Measurements from ENCODE around the gene TPD52L1. TPM values are rescaled to one million over a fixed set of nuclear protein-coding genes. Genes with fewer than 3 reads are reported as not detected.

Gene TPD52L1
- total RNA-seq, 2 experiments from 2014 or later = not detected

DNA sequence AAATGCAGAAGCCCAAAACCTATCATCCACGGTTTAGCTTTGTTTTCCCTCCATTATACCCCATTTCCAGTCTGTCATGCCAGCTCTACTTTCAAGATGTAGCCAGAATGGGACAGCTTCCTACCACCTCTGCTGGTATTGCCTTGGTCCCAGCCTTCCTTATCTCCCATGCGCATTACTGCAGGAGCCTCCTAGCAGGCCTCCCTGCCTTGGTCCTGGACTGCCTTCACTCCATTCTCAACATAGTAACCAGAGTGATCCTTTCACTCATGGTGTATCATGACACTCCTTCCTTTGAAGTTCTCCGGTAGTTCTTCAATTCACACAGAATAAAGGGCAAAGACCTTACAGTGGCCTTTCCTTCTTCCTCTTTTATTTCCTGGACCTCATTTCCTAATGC, 15.9 kb downstream of the TPD52L1 start:
- ChIA-PET CTCF (no interaction called here), POLR2A (no interaction called here)
- peaks cover 10% of the 10 kb centered on the region for H3K27me3 Mint-ChIP-seq

DNA sequence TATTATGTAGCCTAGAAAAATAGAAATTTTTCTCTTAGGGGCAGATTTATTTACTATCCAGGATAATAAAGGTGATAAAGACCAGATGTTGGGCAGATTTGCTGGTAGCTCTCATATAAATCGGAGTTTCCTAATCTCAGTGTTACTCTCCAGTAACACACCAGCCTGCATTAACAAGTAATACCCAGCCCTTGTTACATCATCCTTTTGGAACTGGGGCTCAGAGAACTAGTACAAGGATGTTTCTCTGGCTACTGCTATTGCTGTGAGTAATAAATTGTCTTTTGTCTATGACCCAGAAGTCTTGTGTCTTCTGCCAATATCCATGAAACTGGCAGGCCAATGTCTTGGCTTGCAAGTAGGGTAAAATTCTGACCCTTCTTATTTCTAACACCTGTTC, 16.8 kb downstream of the TPD52L1 start:
- no peak overlapping the region for H3K27ac Mint-ChIP-seq
- no peaks in the 10 kb centered on the region for H3K9me3 Mint-ChIP-seq
- H3K4me1 Mint-ChIP-seq = no peaks in the 10 kb centered on the region
- no peaks in the 10 kb centered on the region for H3K36me3 Mint-ChIP-seq (ENCODE audit: low read depth)
- ChIA-PET CTCF (interaction anchor here (1.2 kb wide), 1 partner anchor 17 kb away, joined by 3 read pairs; the partner anchor contains the start of gene TPD52L1), POLR2A (no interaction called here)
- H3K27me3 Mint-ChIP-seq = peaks cover 7% of the 10 kb centered on the region
- H3K4me3 Mint-ChIP-seq = no peak overlapping the region
- DNase-seq = no peak

More for the DNA sequence above, 15.9 kb downstream of the TPD52L1 start:
- H3K27ac Mint-ChIP-seq = no peak overlapping the region
- no peaks in the 10 kb centered on the region for H3K9me3 Mint-ChIP-seq
- no peak overlapping the region for H3K4me3 Mint-ChIP-seq
- H3K36me3 Mint-ChIP-seq (ENCODE audit: low read depth) = no peaks in the 10 kb centered on the region
- no peaks in the 10 kb centered on the region for H3K4me1 Mint-ChIP-seq
- DNase-seq = no peak

DNA sequence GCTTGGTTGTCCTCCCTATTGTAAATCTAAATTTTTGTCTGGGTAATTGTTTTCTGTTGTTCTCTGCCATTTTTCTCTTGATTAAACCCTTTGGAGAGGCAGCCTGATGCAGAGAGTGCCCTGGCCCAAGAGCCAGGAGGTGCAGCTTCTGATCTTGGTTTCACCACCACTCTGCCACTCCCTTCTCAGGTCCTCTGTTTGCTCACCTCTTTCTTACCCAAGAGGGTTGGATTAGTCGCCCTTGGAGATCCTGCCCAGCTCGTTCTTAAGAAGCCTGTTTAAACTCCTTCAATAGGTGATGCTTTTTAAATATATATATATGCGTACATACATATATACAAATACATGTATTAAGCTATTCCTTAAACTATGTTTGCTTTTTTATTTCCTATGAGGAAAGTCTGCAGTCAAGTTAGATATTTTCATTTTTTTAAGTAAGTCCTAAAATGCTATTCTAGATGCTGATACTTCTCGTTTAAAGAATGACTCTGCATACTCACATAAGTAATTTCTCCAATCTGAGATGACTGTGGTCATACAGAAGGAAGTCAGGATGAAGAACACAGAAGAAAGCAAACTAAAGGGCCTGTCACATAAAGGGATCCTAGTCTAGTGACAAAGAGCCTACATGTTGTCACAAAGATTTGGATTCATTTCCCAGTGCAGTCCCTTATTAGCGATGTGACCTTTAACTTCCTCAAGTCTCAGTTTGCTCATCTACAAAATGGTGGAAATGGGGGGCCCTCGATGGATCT, 19.9 kb downstream of the TPD52L1 start:
- no peak overlapping the region for H3K4me3 Mint-ChIP-seq

DNA sequence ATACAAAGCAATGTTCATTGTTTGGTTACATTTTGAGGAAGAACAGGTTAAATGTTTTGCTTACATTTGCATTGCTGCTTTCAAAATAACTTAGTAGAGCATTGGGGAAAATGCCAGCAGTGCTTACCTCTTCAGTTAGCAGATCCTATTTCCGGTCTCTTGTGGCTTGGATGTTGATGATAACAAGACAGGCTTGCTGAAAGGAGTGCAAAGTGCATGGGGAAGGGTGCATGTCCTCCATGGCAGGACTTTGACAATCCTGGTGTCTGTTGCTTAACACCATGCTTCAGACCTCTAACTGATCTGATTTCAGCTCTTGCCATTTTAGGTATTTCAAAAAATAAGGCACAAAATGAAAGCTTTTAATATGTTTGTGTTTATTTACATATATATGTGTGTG, 21.1 kb downstream of the TPD52L1 start:
- POLR2A ChIA-PET = no interaction called here
- CTCF ChIA-PET = interaction anchor here (1.2 to 1.9 kb wide), 3 partner anchors 18 to 320 kb away, joined by 3 to 12 read pairs (median 4); no protein-coding TSS in a partner anchor
- Mint-ChIP-seq H3K4me3 (no peak overlapping the region), H3K36me3 (ENCODE audit: low read depth) (no peaks in the 10 kb centered on the region), H3K9me3 (no peaks in the 10 kb centered on the region), H3K27ac (no peak overlapping the region), H3K4me1 (no peaks in the 10 kb centered on the region), H3K27me3 (peaks cover 13% of the 10 kb centered on the region)
- no peak for DNase-seq

More for the DNA sequence above, 19.9 kb downstream of the TPD52L1 start:
- Mint-ChIP-seq H3K9me3 (no peaks in the 10 kb centered on the region), H3K4me1 (no peaks in the 10 kb centered on the region), H3K27ac (no peak overlapping the region), H3K36me3 (ENCODE audit: low read depth) (no peaks in the 10 kb centered on the region), H3K27me3 (peaks cover 14% of the 10 kb centered on the region)
- ChIA-PET CTCF (no interaction called here), POLR2A (interaction anchor here (0.6 kb wide), 1 partner anchor 168 kb away, joined by 3 read pairs; no protein-coding TSS in a partner anchor)
- DNase-seq = no peak

DNA sequence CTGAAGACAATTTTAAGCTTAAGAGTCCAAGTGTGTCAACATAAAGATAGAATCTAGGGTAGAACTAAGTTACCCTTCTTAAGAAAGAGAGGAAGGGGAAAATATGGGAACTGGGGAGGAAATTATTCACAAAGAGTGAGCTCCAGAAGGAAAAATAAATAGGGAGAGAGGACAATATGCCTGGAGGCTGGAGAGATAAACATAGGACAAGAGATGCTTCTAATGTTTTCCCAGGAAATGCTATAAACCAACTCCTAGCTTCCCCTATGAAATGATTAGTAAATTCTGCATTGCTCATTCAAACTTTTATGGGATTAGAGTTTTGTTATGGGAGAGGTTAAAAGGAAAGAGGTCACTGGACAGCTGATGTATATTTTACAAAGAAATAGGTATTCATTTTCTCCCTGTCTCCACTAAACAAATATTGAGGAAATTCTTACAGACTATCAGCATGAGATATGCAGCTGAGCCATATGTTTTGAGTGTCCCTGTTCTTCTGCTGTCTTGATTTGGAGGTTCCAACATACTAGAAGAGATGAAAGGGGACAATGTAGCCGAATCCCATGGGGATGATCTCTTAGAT, 22.0 kb downstream of the TPD52L1 start:
- H3K4me3 Mint-ChIP-seq = no peak overlapping the region

DNA sequence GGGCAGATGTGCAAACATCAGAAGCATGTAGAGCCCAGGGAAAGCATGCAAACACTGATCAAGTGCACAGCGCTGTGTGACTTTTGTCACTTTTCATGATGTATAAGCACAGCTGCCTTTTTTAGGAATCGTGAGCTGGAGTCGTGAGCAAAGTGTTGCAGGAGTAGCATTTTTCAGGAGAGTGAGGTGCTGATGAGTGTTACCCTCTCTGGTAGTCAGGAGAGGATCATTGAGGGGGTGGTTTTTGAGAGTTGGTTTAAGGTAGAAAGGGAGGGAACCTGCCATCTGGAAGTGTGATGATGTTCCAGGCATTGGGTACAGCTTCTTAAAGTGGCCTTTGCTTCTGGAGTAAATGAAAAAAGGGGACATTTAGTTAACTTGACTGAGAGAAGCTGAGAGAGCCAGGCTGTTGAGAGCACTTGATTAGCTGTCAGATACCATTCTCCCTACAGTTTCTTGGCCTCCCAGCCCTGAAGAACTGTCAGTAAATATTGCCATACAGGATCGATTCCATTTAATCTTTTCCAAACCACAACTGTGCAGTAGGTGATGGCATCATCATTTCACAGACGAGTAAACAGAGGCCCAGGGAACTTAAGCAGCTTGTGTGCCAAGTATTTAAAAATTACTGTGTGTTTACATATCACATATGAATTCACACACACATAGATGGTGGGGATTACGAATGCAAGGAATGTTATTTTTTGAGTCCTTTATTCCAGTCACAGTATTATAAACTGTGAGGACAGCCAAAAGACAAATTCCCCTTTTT, 28.9 kb downstream of the TPD52L1 start:
- ChIA-PET POLR2A (no interaction called here), CTCF (interaction anchor here (1.3 kb wide), 1 partner anchor 29 kb away, joined by 3 read pairs; the partner anchor contains the start of gene TPD52L1)
- H3K9me3 Mint-ChIP-seq = no peaks in the 10 kb centered on the region
- no peaks in the 10 kb centered on the region for H3K36me3 Mint-ChIP-seq (ENCODE audit: low read depth)
- DNase-seq = no peak
- no peak overlapping the region for H3K27ac Mint-ChIP-seq
- peaks cover 11% of the 10 kb centered on the region for H3K27me3 Mint-ChIP-seq
- no peaks in the 10 kb centered on the region for H3K4me1 Mint-ChIP-seq
- no peak overlapping the region for H3K4me3 Mint-ChIP-seq

More for the DNA sequence above, 22.0 kb downstream of the TPD52L1 start:
- ChIA-PET CTCF (interaction anchor here (1.2 to 1.9 kb wide), 3 partner anchors 17 to 321 kb away, joined by 3 to 12 read pairs (median 4); no protein-coding TSS in a partner anchor), POLR2A (no interaction called here)
- peaks cover 14% of the 10 kb centered on the region for H3K27me3 Mint-ChIP-seq
- H3K36me3 Mint-ChIP-seq (ENCODE audit: low read depth) = no peaks in the 10 kb centered on the region
- no peaks in the 10 kb centered on the region for H3K4me1 Mint-ChIP-seq
- no peak for DNase-seq
- no peak overlapping the region for H3K27ac Mint-ChIP-seq
- H3K9me3 Mint-ChIP-seq = no peaks in the 10 kb centered on the region

DNA sequence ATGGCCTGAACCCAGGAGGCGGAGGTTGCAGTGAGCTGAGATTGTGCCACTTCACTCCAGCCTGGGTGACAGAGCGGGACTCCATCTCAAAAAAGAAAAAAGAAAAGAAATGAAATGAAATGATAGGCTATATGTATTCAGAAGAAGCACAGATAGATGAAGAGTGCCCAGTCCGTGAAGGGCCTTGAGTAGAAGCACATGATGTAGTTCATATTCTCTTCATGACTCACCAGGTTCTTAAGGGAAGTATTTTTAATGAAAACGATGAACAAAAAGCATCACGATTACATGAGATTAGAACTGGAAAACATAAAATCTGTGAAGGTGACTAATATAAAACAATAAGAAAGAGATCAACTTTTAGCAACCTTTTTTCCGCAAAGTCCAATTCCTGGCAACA, 29.8 kb downstream of the TPD52L1 start:
- H3K4me3 Mint-ChIP-seq = no peak overlapping the region
- no peak for DNase-seq
- H3K27ac Mint-ChIP-seq = no peak overlapping the region
- H3K4me1 Mint-ChIP-seq = no peaks in the 10 kb centered on the region
- CTCF ChIA-PET = no interaction called here
- POLR2A ChIA-PET = no interaction called here
- H3K36me3 Mint-ChIP-seq (ENCODE audit: low read depth) = no peaks in the 10 kb centered on the region
- H3K27me3 Mint-ChIP-seq = peaks cover 11% of the 10 kb centered on the region
- H3K9me3 Mint-ChIP-seq = no peaks in the 10 kb centered on the region

DNA sequence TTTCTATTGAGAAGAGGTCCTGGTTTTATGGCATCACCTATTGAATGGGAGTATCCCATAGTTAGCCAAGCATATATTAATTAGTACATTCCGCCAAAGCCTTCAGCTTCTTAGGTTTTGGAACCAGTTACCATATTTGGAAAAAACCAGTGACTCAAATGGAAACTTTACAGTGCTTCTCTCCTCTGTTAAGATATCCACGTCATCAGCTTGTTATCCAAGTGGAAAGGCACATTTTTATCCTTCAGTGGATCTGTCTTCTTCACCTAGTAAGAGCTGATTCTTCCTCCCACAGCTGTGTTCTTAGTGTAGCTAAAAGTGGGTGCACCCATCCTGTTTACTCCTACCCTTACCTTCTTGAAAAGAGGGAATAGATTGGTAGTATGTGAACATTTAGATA, 34.5 kb downstream of the TPD52L1 start:
- Mint-ChIP-seq H3K36me3 (ENCODE audit: low read depth) (no peaks in the 10 kb centered on the region), H3K27ac (no peak overlapping the region), H3K27me3 (no peaks in the 10 kb centered on the region), H3K4me3 (no peak overlapping the region), H3K4me1 (peaks cover 6% of the 10 kb centered on the region), H3K9me3 (no peaks in the 10 kb centered on the region)
- no peak for DNase-seq
- ChIA-PET CTCF (no interaction called here), POLR2A (no interaction called here)

DNA sequence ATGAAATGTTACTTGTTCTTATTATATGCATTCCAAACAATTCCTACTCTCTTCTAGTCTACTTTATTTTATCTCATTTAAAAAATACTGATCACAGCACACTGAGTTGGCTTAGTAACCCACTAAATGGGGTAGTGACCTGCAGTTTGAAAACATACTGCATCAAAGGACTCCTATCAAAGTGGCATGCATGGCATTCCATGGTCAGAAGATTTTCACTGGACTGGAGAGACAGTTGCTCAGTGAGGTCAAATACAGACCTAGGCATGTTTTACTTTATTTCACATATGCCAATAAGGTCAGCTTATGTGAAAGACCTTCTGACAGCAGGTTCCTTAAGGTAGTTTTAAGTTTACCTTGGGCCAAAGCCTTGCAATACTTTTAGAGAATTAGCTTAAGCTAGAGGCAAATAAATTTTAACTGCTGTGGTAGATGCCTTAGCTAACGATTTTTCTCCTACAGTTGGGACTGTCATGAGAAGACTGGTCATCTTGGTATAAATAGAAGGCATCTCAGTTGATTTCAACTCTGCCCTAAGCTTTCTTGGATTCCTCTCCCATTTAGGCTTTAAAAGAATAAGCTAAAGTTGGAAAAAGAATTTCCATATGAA, 35.1 kb downstream of the TPD52L1 start:
- H3K9me3 Mint-ChIP-seq = no peaks in the 10 kb centered on the region
- POLR2A ChIA-PET = no interaction called here
- H3K4me3 Mint-ChIP-seq = no peak overlapping the region

DNA sequence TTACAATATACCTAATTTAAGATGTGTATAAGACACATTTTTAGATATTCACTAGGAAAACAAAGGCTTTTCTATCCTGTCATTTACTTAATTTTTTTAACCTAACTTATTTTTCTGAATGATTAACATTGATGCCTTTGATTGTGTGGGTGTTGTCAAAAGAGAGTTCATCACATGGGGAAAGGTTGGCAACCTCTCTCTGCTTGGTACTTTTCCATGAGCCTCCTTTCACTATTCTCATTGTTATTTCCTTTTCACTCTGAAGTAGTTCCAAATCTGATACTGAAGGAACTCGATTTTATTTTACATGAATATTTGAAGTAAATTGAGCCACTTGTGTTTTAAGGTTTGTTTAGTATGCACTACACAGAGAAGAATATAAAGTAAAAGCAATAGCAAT, 35.9 kb downstream of the TPD52L1 start:
- Mint-ChIP-seq H3K27ac (no peak overlapping the region), H3K27me3 (no peaks in the 10 kb centered on the region), H3K4me3 (no peak overlapping the region), H3K4me1 (peaks cover 6% of the 10 kb centered on the region), H3K9me3 (no peaks in the 10 kb centered on the region), H3K36me3 (ENCODE audit: low read depth) (no peaks in the 10 kb centered on the region)
- ChIA-PET CTCF (no interaction called here), POLR2A (no interaction called here)
- no peak for DNase-seq

More for the DNA sequence above, 35.1 kb downstream of the TPD52L1 start:
- H3K36me3 Mint-ChIP-seq (ENCODE audit: low read depth) = no peaks in the 10 kb centered on the region
- H3K27ac Mint-ChIP-seq = no peak overlapping the region
- DNase-seq = no peak
- H3K27me3 Mint-ChIP-seq = no peaks in the 10 kb centered on the region
- CTCF ChIA-PET = interaction anchor here (0.6 to 0.7 kb wide), 2 partner anchors 25 to 94 kb away, joined by 3 read pairs; no protein-coding TSS in a partner anchor
- peaks cover 6% of the 10 kb centered on the region for H3K4me1 Mint-ChIP-seq

DNA sequence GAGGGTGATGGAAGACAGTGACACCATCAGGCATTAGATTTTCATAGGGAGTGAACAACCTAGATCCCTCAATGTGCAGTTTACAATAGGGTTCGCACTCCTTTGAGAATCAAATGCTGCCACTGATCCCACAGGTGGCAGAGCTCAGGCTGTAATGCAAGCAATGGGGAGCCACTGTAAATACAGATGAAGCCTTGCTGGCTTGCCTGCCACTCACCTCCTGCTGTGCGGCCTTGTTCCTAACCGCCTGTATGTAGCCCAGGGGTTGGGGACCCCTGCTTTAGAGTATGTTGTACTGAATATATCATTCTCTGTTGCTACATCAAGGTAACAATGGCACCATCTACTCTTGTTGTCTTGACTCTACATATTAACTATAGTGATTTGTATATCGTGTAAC, 37.1 kb downstream of the TPD52L1 start:
- Mint-ChIP-seq H3K4me1 (peaks cover 6% of the 10 kb centered on the region), H3K36me3 (ENCODE audit: low read depth) (no peaks in the 10 kb centered on the region), H3K27ac (no peak overlapping the region), H3K9me3 (no peaks in the 10 kb centered on the region), H3K4me3 (no peak overlapping the region), H3K27me3 (no peaks in the 10 kb centered on the region)
- CTCF ChIA-PET = no interaction called here
- POLR2A ChIA-PET = no interaction called here
- no peak for DNase-seq

DNA sequence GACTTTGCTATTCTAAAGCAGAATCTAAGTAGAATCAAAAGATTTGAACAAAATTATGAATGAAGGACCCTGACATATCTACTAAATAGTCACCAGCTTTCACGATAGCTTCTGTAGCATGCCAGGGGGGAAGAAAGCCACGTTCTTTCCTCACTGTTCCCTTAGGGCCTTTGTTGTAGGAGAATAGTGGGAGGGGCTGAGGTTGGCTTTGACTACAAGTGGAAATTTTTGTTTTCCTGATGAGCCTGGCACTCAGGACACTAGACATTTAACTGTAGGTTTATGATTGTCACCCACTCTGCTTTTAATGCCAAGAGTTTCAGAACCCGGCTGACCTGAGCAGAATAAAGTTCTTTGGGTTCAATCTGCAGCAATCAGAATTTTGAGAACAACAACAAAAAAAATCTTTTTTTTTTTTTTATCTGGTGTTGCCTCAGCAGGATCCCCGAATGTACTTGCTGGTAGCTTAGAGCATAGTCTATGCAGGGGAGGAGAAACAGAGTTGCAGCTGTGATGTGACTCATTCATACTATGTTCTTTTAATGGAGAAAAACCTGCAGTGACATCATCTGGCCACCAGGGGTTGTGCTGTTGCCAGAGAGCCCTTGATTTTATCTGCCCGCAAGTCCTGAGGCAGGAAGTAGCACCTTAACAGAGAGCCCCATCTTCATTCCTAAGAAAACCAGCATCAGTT, 38.5 kb downstream of the TPD52L1 start:
- Mint-ChIP-seq H3K4me3 (no peak overlapping the region), H3K4me1 (peaks cover 6% of the 10 kb centered on the region), H3K9me3 (no peaks in the 10 kb centered on the region), H3K36me3 (ENCODE audit: low read depth) (no peaks in the 10 kb centered on the region), H3K27ac (no peak overlapping the region), H3K27me3 (peaks cover 1% of the 10 kb centered on the region)
- DNase-seq = peak; percentile 69
- ChIA-PET CTCF (interaction anchor here (0.6 to 2.6 kb wide), 10 partner anchors 10 to 568 kb away, joined by 3 to 16 read pairs (median 3); partner anchors contain the start of gene TPD52L1), POLR2A (no interaction called here)

Data from activated CD4-positive, alpha-beta memory T cell treated with anti-CD3 and anti-CD28 coated beads, Interleukin-2, amount 10 ng/mL, durations not matched to agents 7 days and 5 days (primary cell).